K562 (cell line): Measurements from ENCODE around the gene PPM1L. TPM values are rescaled to one million over a fixed set of nuclear protein-coding genes. Genes with fewer than 3 reads are reported as not detected.

Experiments
- ATAC-seq: fragments of 200-7000 bp; cut with Tn5 transposase; 3 replicates; pipeline ENCODE4 v1.9.1; 2020; ENCODE audit warnings: moderate library complexity
- BruUV-seq: library from RNA; stranded (reverse); fragments of 400-500 nt; replicated peaks from 2 replicates; lab custom pipeline; 2021; lab: Mats Ljungman, UMichigan
- CTCF ChIA-PET: fragments of 300-600 bp; formaldehyde crosslinking; extraction: SDS; loops from one replicate; lab custom pipeline; 2021; ENCODE audit warnings: low intra/inter-chr PET ratio; lab: Yijun Ruan, JAX
- POLR2A ChIA-PET: fragments of 300-600, 350-650 bp; sonication (Branson Sonifier 250); formaldehyde crosslinking; extraction: SDS; loops from one replicate; lab custom pipeline; 2021; ENCODE audit warnings: antibody characterized with exemption, inconsistent platforms; lab: Yijun Ruan, JAX
- DNase-seq, 4 experiments: peaks; one replicate each; pipeline versions ENCODE4 v3.0.0 to v3.0.0-alpha.2; 2011 to 2018; ENCODE audit warnings: low spot score in 3 of 4, mixed read lengths in 3 of 4; ENCODE audit errors: extremely low read depth in 1 of 4
- FAIRE-seq: peaks from 2 replicates; lab custom pipeline; 2011; peaks lifted over from hg19 to GRCh38; lab: Jason Lieb, UNC
- H2AFZ ChIP-seq: 2 replicates; pipeline ENCODE4 v1.6.0; 2011; ENCODE audit warnings: low read depth, low read length, control low read depth, inconsistent platforms
- H3K27ac ChIP-seq: fragments of 200-600 bp; 3 replicates; pipeline ENCODE4 v1.8.0; 2011; ENCODE audit warnings: low read depth, mild to moderate bottlenecking, control low read depth, inconsistent platforms, low read length, moderate library complexity, mixed read lengths; ENCODE audit errors: extremely low read depth
- H3K27me3 ChIP-seq, 2 experiments: fragments of 300-600 bp in 1 of 2; 2 replicates in 1 of 2; 3 replicates in 1 of 2; pipeline versions ENCODE4 v1.6.0 to v1.8.0; 2011; ENCODE audit warnings: inconsistent platforms in 2 of 2, low read length in 2 of 2, mild to moderate bottlenecking in 1 of 2, mixed read lengths in 1 of 2, moderate library complexity in 1 of 2; ENCODE audit not compliant: control insufficient read depth in 2 of 2, insufficient read depth in 2 of 2
- H3K36me3 ChIP-seq: fragments of 300-600 bp; 3 replicates; pipeline ENCODE4 v1.8.0; 2011; ENCODE audit warnings: mild to moderate bottlenecking, low read length, inconsistent platforms; ENCODE audit not compliant: control insufficient read depth, insufficient read depth
- H3K4me1 ChIP-seq, 2 experiments: fragments of 200-600 bp in 1 of 2; replicated peaks in 1 of 2; 2 replicates in 1 of 2; 3 replicates in 1 of 2; pipeline versions ENCODE4 v1.5.1 to v1.8.0; 2011; ENCODE audit warnings: inconsistent platforms in 2 of 2, low read length in 2 of 2, mild to moderate bottlenecking in 1 of 2, mixed read lengths in 1 of 2, moderate library complexity in 1 of 2; ENCODE audit not compliant: control insufficient read depth in 2 of 2, insufficient read depth in 2 of 2
- H3K4me2 ChIP-seq: 2 replicates; pipeline ENCODE4 v1.6.1; 2011; ENCODE audit warnings: low read length, control low read depth, inconsistent platforms, mixed read lengths; ENCODE audit not compliant: insufficient read depth
- H3K4me3 ChIP-seq: fragments of 200-600 bp; sonication (generic), shearing (Covaris generic); 2 replicates; pipeline ENCODE4 v1.5.1; 2016; ENCODE audit warnings: control low read depth, inconsistent platforms
- H3K79me2 ChIP-seq: fragments of 200-600 bp; 3 replicates; pipeline ENCODE4 v1.8.0; 2011; ENCODE audit warnings: low read length, inconsistent platforms; ENCODE audit not compliant: control insufficient read depth, insufficient read depth
- H3K9ac ChIP-seq, 2 experiments: 2 replicates each; pipeline versions ENCODE4 v1.6.0 to v1.6.1; 2011; ENCODE audit warnings: low read depth in 2 of 2, low read length in 2 of 2, control low read depth in 1 of 2, inconsistent platforms in 1 of 2, mild to moderate bottlenecking in 1 of 2, mixed read lengths in 1 of 2; ENCODE audit not compliant: insufficient read depth in 1 of 2
- H3K9me1 ChIP-seq: one replicate; pipeline ENCODE4 v1.6.0; 2011; ENCODE audit warnings: inconsistent platforms, mild to moderate bottlenecking, low read length, moderate library complexity; ENCODE audit not compliant: control insufficient read depth, insufficient read depth
- H3K9me3 ChIP-seq: replicated peaks from 2 replicates; pipeline ENCODE4 v1.5.1; 2011; ENCODE audit warnings: low read depth, low read length, inconsistent platforms; ENCODE audit not compliant: control insufficient read depth, insufficient read depth
- H4K20me1 ChIP-seq: replicated peaks from 2 replicates; pipeline ENCODE4 v1.6.1; 2011; ENCODE audit warnings: low read length, inconsistent platforms, mixed read lengths; ENCODE audit not compliant: control insufficient read depth, insufficient read depth
- BCL6 ChIP-seq: fragments of 250-450 bp; sonication (Bioruptor Pico); IDR thresholded peaks from 2 replicates; pipeline ENCODE4 v1.4.0; 2020
- EZH2 ChIP-seq: IDR thresholded peaks from 2 replicates; pipeline ENCODE4 v1.6.1; 2012; ENCODE audit warnings: low read depth, mild to moderate bottlenecking, inconsistent platforms, low read length, borderline replicate concordance
- FUS ChIP-seq: fragments of 200-400 bp; formaldehyde crosslinking; optimal IDR thresholded peaks from 2 replicates; pipeline ENCODE3; 2017; ENCODE audit warnings: low read depth, low read length
- MAZ ChIP-seq, 2 experiments: fragments of 450-650 bp in 1 of 2; sonication (generic) in 1 of 2; formaldehyde crosslinking; IDR thresholded peaks in 1 of 2; conservative IDR thresholded peaks in 1 of 2; 2 replicates each; pipeline versions ENCODE4 v1.4.0 to v1.5.0; 2020; ENCODE audit warnings: mild to moderate bottlenecking in 1 of 2, missing genetic modification reagents in 1 of 2
- POLR2AphosphoS5 ChIP-seq: IDR thresholded peaks from 2 replicates; pipeline ENCODE4 v1.6.1; 2011; ENCODE audit warnings: mild to moderate bottlenecking, low read depth, low read length, moderate library complexity; ENCODE audit not compliant: control insufficient read depth, insufficient read depth
- PTTG1 ChIP-seq: fragments of 450-650 bp; IDR thresholded peaks from 2 replicates; pipeline ENCODE4 v1.6.1; 2016; ENCODE audit warnings: low read depth, mild to moderate bottlenecking, missing genetic modification characterization, missing compliant biosample characterization
- TAF15 ChIP-seq: fragments of 200-400 bp; formaldehyde crosslinking; IDR thresholded peaks from 2 replicates; pipeline ENCODE4 v1.6.1; 2017; ENCODE audit warnings: mild to moderate bottlenecking, low read depth, low read length, moderate library complexity
- TAL1 ChIP-seq: fragments of 450-650 bp; IDR thresholded peaks from 2 replicates; pipeline ENCODE4 v1.6.1; 2016; ENCODE audit warnings: mild to moderate bottlenecking
- ZBTB17 ChIP-seq: fragments of 450-650 bp; formaldehyde crosslinking; IDR thresholded peaks from 2 replicates; pipeline ENCODE4 v1.4.0; 2020; ENCODE audit warnings: mild to moderate bottlenecking
- ZKSCAN8 ChIP-seq: fragments of 200-800 bp; sonication (Bioruptor generic); IDR thresholded peaks from 2 replicates; pipeline ENCODE4 v1.6.1; 2016; ENCODE audit warnings: missing genetic modification characterization, missing compliant biosample characterization
- ZNF197 ChIP-seq: fragments of 200-800 bp; sonication (Bioruptor generic); IDR thresholded peaks from 2 replicates; pipeline ENCODE4 v1.6.1; 2016; ENCODE audit warnings: low read depth, missing genetic modification characterization, missing compliant biosample characterization
- ZNF445 ChIP-seq: fragments of 250-450 bp; sonication (Bioruptor Pico); IDR thresholded peaks from 2 replicates; pipeline ENCODE4 v1.4.0; 2020; ENCODE audit warnings: low read depth, mild to moderate bottlenecking, moderate library complexity
- ZNF699 ChIP-seq: fragments of 250-450 bp; sonication (Bioruptor Pico); IDR thresholded peaks from 2 replicates; pipeline ENCODE4 v1.8.0; 2021; ENCODE audit warnings: mild to moderate bottlenecking, moderate library complexity; ENCODE audit not compliant: insufficient replicate concordance
- WGBS: fragments of 100-300 bp; shearing (Covaris generic); methylation state at CpG from one replicate; pipeline ENCODE4 v1.1.6; 2016; ENCODE audit warnings: low coverage, mixed read lengths; ENCODE audit not compliant: insufficient coverage; ENCODE audit errors: missing lambda C conversion rate; 5-methylcytosine and 5-hydroxymethylcytosine counted together
- in situ Hi-C: fragments of 300-500 bp; cut with MboI; formaldehyde crosslinking; loops from 4 replicates; pipeline ENCODE4 v1.15.0; 2018; ENCODE audit warnings: inconsistent platforms, mixed read lengths
- intact Hi-C: fragments of 100-400 bp; cut with micrococcal nuclease; formaldehyde crosslinking; loops from 2 replicates; pipeline ENCODE4 v1.14.2; 2022
- polyA plus RNA-seq, 8 experiments: library from polyadenylated mRNA; depleted of rRNA in 4 of 8; stranded (reverse) in 5 of 8; unstranded in 3 of 8; fragments of >200 nt; fragmentation: Nextera tagmentation in 2 of 8; fragmentation: Illumina TruSeq in 1 of 8; extraction: Ambion mirVana in 2 of 8; extraction: Trizol in 1 of 8; gene quantifications; 2 replicates each; pipeline versions ENCODE4 v1.2.1 to v1.2.3, GENCODE V29; 2011 to 2014; ENCODE audit warnings: inconsistent platforms in 1 of 8, missing spikeins in 1 of 8
- total RNA-seq, 7 experiments: library from RNA; depleted of rRNA in 6 of 7; stranded (reverse); fragments of >200 nt in 6 of 7; fragmentation: Illumina TruSeq in 2 of 7; extraction: Trizol in 2 of 7; gene quantifications; 2 replicates each; pipeline versions ENCODE4 v1.2.1 to v1.2.3, GENCODE V29; 2011 to 2021; ENCODE audit warnings: low replicate concordance in 1 of 7
- TF ChIP-seq, protein P1 (sequence below): sonication (generic); formaldehyde crosslinking; IDR thresholded peaks from 2 replicates; pipeline ENCODE4 v1.8.1; 2023; ENCODE audit warnings: mild to moderate bottlenecking, missing genetic modification reagents, moderate library complexity
- TF ChIP-seq, protein P2 (sequence below): sonication (generic); formaldehyde crosslinking; IDR thresholded peaks from 2 replicates; pipeline ENCODE4 v1.8.1; 2022; ENCODE audit warnings: missing genetic modification reagents
- TF ChIP-seq, protein P3 (sequence below): sonication (generic); formaldehyde crosslinking; IDR thresholded peaks from 2 replicates; pipeline ENCODE4 v1.9.0; 2022; ENCODE audit warnings: mild to moderate bottlenecking, missing genetic modification reagents
- TF ChIP-seq, protein P4 (sequence below): IDR thresholded peaks from 2 replicates; pipeline ENCODE4 v1.6.1; 2011; ENCODE audit not compliant: insufficient read length; ENCODE audit errors: extremely low read depth

PPM1L gene
- total and polyA plus RNA-seq, 9 of the 15 experiments (the other 6 are each of a cell fraction or from before 2014, with no cell fraction given): 0.01 to 0.41 (median 0.14) TPM

DNA sequence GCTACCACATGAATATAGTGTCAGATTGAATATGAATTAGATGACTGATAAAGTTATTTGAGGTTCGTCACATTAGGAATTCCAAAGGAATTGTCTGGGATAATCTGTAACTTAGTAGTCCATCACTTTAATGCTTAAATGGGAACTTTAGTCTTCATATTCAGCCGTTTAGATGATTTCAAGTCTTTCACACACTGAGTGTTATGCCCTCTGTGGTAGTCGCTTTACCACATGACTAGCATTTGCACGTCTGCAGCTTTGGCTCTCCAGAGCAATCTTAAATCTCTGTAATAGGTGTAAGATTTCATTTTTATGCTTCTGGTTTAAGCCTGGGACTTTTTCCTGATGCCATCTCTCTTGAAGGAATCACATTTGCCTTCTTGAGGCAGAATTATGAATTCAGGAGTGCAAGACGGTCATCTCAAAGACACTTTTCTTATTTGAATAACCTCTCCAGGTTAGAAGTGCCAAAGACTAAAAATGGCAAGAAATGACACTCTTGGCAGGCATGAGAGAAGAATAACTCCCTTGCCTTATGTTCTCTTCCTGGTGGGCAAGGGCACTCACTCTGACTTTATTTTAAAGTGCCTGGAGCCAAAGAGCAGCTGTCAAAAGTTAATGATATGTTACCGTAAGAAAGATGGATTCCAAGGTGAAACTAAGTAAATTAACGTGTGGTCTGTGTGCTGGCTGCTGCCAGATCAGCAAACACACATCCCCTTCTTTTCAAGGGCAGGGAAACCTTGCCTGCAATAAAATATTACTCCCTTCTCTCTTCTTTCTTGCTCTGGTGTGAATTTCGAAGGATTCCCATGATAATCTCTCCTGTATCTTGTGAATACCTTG lies 195.8 kb downstream of the PPM1L start (continued):
- TF ChIP-seq ZNF445: no peak
- TF ChIP-seq TAL1: no peak

DNA sequence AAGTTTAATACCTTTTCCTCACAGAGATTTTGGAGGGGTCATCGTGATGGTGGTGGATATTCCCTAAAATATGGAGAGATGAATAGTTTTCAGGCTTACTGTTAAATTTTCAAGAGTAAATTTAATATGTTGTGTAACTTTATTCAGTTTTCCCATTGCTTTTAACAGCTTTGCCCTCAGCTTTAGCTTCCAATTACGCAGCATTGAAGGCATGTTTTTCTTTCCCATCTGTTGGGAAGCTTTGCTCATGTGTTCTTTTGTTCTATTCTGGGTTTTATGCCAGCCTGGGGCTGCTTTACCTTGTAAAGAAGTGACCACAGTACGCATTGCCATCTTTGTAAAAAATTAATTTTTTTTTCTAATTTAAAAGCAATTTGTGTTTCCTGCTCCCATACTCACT lies 197.7 kb downstream of the PPM1L start:
- in situ Hi-C loops: no loop called here
- FAIRE-seq: no peak
- no peak overlapping the region for H3K9ac ChIP-seq
- H2AFZ ChIP-seq: no peak overlapping the region
- H3K36me3 ChIP-seq: no peaks in the 10 kb centered on the region
- H3K9me1 ChIP-seq: no peaks in the 10 kb centered on the region
- ChIA-PET POLR2A (no interaction called here), CTCF (no interaction called here)
- H4K20me1 ChIP-seq: no peaks in the 10 kb centered on the region
- H3K27ac ChIP-seq: no peak overlapping the region
- H3K9me3 ChIP-seq: no peaks in the 10 kb centered on the region
- intact Hi-C loops: no loop called here
- H3K4me1 ChIP-seq: no peaks in the 10 kb centered on the region
- H3K4me3 ChIP-seq: no peak overlapping the region
- H3K27me3 ChIP-seq: no peaks in the 10 kb centered on the region
- 0% methylated on average over 3 of the region's 3 CpGs for WGBS
- no TSS peak for BruUV-seq
- ATAC-seq: no peak
- DNase-seq: no peak
- H3K79me2 ChIP-seq: no peaks in the 10 kb centered on the region
- H3K4me2 ChIP-seq: no peak overlapping the region
- TF ChIP-seq ZKSCAN8 (CRISPR knock-in tag): no peak
- TF ChIP-seq, protein P1, sequence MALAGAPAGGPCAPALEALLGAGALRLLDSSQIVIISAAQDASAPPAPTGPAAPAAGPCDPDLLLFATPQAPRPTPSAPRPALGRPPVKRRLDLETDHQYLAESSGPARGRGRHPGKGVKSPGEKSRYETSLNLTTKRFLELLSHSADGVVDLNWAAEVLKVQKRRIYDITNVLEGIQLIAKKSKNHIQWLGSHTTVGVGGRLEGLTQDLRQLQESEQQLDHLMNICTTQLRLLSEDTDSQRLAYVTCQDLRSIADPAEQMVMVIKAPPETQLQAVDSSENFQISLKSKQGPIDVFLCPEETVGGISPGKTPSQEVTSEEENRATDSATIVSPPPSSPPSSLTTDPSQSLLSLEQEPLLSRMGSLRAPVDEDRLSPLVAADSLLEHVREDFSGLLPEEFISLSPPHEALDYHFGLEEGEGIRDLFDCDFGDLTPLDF (CRISPR knock-in tag): no peak
- TF ChIP-seq MAZ (CRISPR knock-in tag; conservative IDR thresholded peaks at IDR 0.05 in 1 of 2, IDR thresholded peaks at IDR 0.05 in 1 of 2): no peak
- TF ChIP-seq EZH2: no peak
- TF ChIP-seq ZNF699 (CRISPR knock-in tag): no peak
- no peak for TF ChIP-seq ZNF197 (CRISPR knock-in tag)
- TF ChIP-seq, protein P2, sequence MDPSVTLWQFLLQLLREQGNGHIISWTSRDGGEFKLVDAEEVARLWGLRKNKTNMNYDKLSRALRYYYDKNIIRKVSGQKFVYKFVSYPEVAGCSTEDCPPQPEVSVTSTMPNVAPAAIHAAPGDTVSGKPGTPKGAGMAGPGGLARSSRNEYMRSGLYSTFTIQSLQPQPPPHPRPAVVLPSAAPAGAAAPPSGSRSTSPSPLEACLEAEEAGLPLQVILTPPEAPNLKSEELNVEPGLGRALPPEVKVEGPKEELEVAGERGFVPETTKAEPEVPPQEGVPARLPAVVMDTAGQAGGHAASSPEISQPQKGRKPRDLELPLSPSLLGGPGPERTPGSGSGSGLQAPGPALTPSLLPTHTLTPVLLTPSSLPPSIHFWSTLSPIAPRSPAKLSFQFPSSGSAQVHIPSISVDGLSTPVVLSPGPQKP (CRISPR knock-in tag): no peak
- TF ChIP-seq BCL6 (CRISPR knock-in tag): no peak
- no peak for TF ChIP-seq TAF15
- no peak for TF ChIP-seq POLR2AphosphoS5
- TF ChIP-seq, protein P3, sequence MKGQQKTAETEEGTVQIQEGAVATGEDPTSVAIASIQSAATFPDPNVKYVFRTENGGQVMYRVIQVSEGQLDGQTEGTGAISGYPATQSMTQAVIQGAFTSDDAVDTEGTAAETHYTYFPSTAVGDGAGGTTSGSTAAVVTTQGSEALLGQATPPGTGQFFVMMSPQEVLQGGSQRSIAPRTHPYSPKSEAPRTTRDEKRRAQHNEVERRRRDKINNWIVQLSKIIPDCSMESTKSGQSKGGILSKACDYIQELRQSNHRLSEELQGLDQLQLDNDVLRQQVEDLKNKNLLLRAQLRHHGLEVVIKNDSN: no peak
- TF ChIP-seq ZBTB17: no peak
- TF ChIP-seq, protein P4, sequence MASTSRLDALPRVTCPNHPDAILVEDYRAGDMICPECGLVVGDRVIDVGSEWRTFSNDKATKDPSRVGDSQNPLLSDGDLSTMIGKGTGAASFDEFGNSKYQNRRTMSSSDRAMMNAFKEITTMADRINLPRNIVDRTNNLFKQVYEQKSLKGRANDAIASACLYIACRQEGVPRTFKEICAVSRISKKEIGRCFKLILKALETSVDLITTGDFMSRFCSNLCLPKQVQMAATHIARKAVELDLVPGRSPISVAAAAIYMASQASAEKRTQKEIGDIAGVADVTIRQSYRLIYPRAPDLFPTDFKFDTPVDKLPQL: no peak
- no peak for TF ChIP-seq PTTG1 (tag)
- no peak for TF ChIP-seq FUS
